ENCODE results near the gene SLC25A13.

SLC25A13 gene

GRCh38 chr7:96161897-96162296, 160.0 kb downstream of the SLC25A13 start:
- ATAC-seq, result no peak
- TF ChIP-seq ESRRG (CRISPR knock-in tag; IDR thresholded peaks at IDR 0.05) (no peak), ZC3H10 (CRISPR knock-in tag; IDR thresholded peaks at IDR 0.05) (no peak), ZFP3 (CRISPR knock-in tag; IDR thresholded peaks at IDR 0.05) (no peak), BACH2 (CRISPR knock-in tag; IDR thresholded peaks at IDR 0.05; ENCODE audit: borderline replicate concordance) (no peak), PPARA (CRISPR knock-in tag; IDR thresholded peaks at IDR 0.05; ENCODE audit: borderline replicate concordance) (no peak), CSRNP3 (CRISPR knock-in tag; IDR thresholded peaks at IDR 0.05) (no peak), ZNF565 (CRISPR knock-in tag; conservative IDR thresholded peaks at IDR 0.05; ENCODE audit: low read depth) (no peak), RARB (CRISPR knock-in tag; IDR thresholded peaks at IDR 0.05) (no peak), SNAI2 (CRISPR knock-in tag; IDR thresholded peaks at IDR 0.05) (no peak), POU6F1 (CRISPR knock-in tag; IDR thresholded peaks at IDR 0.05; ENCODE audit: borderline replicate concordance, low read depth) (no peak), OSR1 (CRISPR knock-in tag; IDR thresholded peaks at IDR 0.05) (no peak), TOX (CRISPR knock-in tag; IDR thresholded peaks at IDR 0.05; ENCODE audit: borderline replicate concordance) (no peak), ZNF70 (CRISPR knock-in tag; IDR thresholded peaks at IDR 0.05) (no peak), GLIS3 (CRISPR knock-in tag; IDR thresholded peaks at IDR 0.05) (no peak), ZFP30 (CRISPR knock-in tag; IDR thresholded peaks at IDR 0.05) (no peak), ARNTL (CRISPR knock-in tag; IDR thresholded peaks at IDR 0.05; ENCODE audit: borderline replicate concordance, low read depth) (no peak), TCF4 (CRISPR knock-in tag; IDR thresholded peaks at IDR 0.05; ENCODE audit: borderline replicate concordance) (no peak), PATZ1 (CRISPR knock-in tag; IDR thresholded peaks at IDR 0.05; ENCODE audit: borderline replicate concordance) (no peak)
- TF ChIP-seq, protein P1, sequence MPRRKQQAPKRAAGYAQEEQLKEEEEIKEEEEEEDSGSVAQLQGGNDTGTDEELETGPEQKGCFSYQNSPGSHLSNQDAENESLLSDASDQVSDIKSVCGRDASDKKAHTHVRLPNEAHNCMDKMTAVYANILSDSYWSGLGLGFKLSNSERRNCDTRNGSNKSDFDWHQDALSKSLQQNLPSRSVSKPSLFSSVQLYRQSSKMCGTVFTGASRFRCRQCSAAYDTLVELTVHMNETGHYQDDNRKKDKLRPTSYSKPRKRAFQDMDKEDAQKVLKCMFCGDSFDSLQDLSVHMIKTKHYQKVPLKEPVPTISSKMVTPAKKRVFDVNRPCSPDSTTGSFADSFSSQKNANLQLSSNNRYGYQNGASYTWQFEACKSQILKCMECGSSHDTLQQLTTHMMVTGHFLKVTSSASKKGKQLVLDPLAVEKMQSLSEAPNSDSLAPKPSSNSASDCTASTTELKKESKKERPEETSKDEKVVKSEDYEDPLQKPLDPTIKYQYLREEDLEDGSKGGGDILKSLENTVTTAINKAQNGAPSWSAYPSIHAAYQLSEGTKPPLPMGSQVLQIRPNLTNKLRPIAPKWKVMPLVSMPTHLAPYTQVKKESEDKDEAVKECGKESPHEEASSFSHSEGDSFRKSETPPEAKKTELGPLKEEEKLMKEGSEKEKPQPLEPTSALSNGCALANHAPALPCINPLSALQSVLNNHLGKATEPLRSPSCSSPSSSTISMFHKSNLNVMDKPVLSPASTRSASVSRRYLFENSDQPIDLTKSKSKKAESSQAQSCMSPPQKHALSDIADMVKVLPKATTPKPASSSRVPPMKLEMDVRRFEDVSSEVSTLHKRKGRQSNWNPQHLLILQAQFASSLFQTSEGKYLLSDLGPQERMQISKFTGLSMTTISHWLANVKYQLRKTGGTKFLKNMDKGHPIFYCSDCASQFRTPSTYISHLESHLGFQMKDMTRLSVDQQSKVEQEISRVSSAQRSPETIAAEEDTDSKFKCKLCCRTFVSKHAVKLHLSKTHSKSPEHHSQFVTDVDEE (CRISPR knock-in tag; IDR thresholded peaks at IDR 0.05), result no peak
- TF ChIP-seq, protein P2, sequence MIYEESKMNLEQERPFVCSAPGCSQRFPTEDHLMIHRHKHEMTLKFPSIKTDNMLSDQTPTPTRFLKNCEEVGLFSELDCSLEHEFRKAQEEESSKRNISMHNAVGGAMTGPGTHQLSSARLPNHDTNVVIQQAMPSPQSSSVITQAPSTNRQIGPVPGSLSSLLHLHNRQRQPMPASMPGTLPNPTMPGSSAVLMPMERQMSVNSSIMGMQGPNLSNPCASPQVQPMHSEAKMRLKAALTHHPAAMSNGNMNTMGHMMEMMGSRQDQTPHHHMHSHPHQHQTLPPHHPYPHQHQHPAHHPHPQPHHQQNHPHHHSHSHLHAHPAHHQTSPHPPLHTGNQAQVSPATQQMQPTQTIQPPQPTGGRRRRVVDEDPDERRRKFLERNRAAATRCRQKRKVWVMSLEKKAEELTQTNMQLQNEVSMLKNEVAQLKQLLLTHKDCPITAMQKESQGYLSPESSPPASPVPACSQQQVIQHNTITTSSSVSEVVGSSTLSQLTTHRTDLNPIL (CRISPR knock-in tag; IDR thresholded peaks at IDR 0.05; ENCODE audit: low read depth), result no peak

DNA sequence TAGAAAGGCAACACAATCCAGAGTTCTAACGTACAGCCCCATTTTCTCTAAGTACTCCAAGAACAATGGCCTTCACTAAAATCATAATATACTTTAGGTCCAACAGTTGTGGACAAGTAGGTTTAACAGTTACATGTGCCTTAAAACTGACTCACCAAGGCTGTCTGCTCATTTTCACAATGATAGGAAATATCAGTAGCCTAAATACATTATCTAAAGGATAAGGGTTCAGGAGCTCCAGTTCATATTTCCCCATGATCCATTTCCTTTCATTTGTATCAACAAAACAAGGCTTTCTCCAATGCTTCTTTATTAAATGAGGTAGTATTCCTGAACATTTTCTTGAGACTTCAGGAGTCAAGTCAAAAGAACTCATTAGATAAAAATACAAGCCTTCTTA, 164.0 kb downstream of the SLC25A13 start:
- no peak for ATAC-seq
- TF ChIP-seq ZFP30 (CRISPR knock-in tag; IDR thresholded peaks at IDR 0.05) (no peak), ARNTL (CRISPR knock-in tag; IDR thresholded peaks at IDR 0.05; ENCODE audit: borderline replicate concordance, low read depth) (no peak), ZNF565 (CRISPR knock-in tag; conservative IDR thresholded peaks at IDR 0.05; ENCODE audit: low read depth) (no peak), GLIS3 (CRISPR knock-in tag; IDR thresholded peaks at IDR 0.05) (no peak), PPARA (CRISPR knock-in tag; IDR thresholded peaks at IDR 0.05; ENCODE audit: borderline replicate concordance) (no peak), ZFP3 (CRISPR knock-in tag; IDR thresholded peaks at IDR 0.05) (no peak), TCF4 (CRISPR knock-in tag; IDR thresholded peaks at IDR 0.05; ENCODE audit: borderline replicate concordance) (no peak), SNAI2 (CRISPR knock-in tag; IDR thresholded peaks at IDR 0.05) (no peak), POU6F1 (CRISPR knock-in tag; IDR thresholded peaks at IDR 0.05; ENCODE audit: borderline replicate concordance, low read depth) (no peak), CSRNP3 (CRISPR knock-in tag; IDR thresholded peaks at IDR 0.05) (no peak), ESRRG (CRISPR knock-in tag; IDR thresholded peaks at IDR 0.05) (no peak), PATZ1 (CRISPR knock-in tag; IDR thresholded peaks at IDR 0.05; ENCODE audit: borderline replicate concordance) (no peak)
- TF ChIP-seq, protein P1 (CRISPR knock-in tag; IDR thresholded peaks at IDR 0.05), result no peak

All from SK-N-SH treated with all-trans-retinoic acid at 6 μM for 48 hours (cell line).